GM12874 (cell line): ENCODE measurements around the gene ENTREP1.

Source experiments
- CTCF ChIP-seq: IDR thresholded peaks from 2 replicates; pipeline ENCODE4 v1.5.1; 2011; ENCODE audit warnings: low read depth, mild to moderate bottlenecking, control low read depth, low read length, moderate library complexity; ENCODE audit not compliant: insufficient read depth

The ENTREP1 gene

GRCh38 chr9:69324549-69325401 lies at the start of gene ENTREP1:
Gene ENTREP1, plus strand, starts transcription at chr9:69325215. Its CDS starts 95 bp downstream, at chr9:69325310.
- no peak for TF ChIP-seq CTCF

GRCh38 chr9:69276775-69277174 lies 48.2 kb upstream of the ENTREP1 start:
- TF ChIP-seq CTCF: no peak

GRCh38 chr9:69279084-69279731 lies 45.8 kb upstream of the ENTREP1 start:
- TF ChIP-seq CTCF: no peak

GRCh38 chr9:69279733-69280132 lies 45.3 kb upstream of the ENTREP1 start:
- no peak for TF ChIP-seq CTCF

GRCh38 chr9:69283003-69283402 lies 42.0 kb upstream of the ENTREP1 start:
- TF ChIP-seq CTCF: no peak

- no peak for TF ChIP-seq CTCF
Observed at GRCh38 chr9:69292078-69292477, 32.9 kb upstream of the ENTREP1 start.

- TF ChIP-seq CTCF: no peak
Observed at GRCh38 chr9:69293156-69293555, 31.9 kb upstream of the ENTREP1 start.
